Stimulated activated CD4-positive, alpha-beta T cell treated with anti-CD3 and anti-CD28 coated beads, Interleukin-15, amount 100 ng/mL, for 1 hour (primary cell): Measurements from ENCODE around the gene CSF3R.
"Not testable (repeated sequence)": the region's sequence is repeated elsewhere in the genome, so short reads cannot be mapped to it uniquely, and the experiment has no call there.

Source experiments
- DNase-seq, 2 donors: peaks; one replicate each; pipeline ENCODE4 v3.0.0-alpha.2; 2020; ENCODE audit warnings: low read depth in 1 of 2, low spot score in 1 of 2

The CSF3R gene

DNA sequence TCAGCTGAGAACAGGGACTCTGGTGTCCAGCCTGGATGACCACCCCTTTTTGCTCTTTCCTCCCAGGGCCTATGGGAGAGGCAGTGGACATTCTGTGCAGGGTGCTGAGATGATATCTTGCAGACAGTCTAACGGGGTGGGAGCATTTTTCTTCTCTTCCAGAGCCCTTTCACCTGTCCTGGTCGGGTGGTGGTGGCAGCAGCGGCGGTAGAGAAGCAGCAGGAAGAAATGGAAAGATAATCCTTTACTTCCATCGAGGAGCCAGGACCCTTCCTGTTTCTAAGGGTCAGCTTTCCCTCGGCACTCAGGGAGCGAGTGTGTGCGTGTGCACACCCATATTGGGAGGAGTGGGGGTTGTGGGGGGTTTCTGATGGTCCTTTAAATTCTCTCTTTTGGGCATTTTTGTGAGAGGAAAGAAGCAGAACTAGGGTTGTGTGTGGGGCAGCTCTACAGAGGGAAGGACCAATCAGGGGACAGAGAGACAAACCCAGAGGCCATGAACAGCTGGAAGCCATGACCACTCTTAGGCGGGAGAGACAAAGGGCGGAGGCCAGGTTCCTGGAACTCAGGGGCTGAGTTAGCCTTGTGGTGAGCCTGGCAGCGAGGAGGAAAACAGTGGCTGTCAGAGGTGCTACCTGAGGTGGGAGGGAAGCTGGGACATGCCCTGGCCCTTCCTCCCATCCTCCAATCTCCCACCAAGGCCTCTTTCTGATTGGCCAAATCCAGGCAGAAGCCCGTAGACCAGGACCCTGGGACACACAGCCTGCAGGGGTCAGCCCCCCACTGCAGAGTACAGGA lies 31.2 kb upstream of the CSF3R start:
- DNase-seq, result no peak

DNA sequence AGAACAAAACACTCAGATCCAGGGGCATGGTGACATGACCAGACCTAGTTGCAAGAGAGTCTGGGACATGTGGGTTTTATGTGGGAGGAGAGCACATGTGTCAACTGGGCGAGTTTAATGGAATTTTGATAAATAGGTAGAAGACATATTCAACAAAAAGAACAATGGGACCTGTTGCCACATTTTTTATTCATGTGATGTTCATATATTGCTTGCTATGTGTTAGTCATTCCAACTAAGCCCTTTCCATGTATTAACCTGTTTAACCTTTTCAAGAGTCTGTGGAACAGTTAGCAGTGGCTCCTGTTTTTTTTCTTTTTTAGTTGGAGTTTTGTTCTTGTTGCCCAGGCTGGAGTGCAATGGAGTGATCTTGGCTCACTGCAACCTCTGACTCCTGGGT lies 30.1 kb upstream of the CSF3R start:
- no peak for DNase-seq

DNA sequence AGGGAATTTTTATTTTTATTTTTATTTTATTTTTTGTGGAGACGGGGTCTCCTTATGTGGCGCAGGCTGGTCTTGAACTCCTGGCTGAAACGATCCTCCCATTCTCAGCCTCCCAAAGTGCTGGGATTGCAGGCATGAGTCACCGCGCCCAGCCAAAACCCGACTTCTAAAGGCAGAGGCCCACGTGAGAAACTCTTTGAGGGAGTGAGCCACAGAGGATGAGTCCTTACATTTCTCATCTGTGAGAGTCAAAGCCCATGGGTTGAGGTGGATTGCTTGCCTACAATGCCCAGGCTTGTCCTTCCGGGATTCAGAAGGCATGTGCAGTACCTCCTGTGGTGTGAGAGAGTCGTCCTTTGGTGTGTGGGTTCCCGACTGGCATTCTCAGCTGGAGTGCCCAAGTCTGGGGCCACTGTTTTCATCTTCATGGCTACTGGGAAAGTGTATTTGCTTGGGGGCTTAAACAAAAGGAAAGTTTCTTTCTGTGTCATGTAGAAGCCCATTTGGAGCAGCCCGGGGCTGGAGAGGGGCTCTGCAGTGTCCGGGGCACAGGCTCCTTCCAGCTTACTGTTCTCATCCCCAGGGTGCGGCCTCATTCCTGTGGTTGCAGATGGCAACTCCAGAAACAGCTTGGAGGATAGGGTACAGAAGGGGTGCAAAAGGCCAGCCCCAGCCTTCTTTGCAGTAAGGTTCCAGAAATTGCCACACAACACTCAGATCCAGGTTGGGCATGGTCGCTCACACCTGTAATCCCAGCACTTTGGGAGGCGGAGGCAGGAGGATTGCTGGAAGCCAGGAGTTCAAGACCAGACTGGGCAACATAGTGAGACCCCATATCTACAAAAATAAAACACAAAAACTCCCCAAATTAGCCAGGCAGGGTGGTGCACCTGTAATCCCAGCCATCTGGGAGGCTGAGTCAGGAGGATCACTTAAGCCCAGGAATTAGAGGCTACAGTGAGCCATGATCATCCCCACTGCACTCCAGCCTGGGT lies 29.4 kb upstream of the CSF3R start:
- no peak for DNase-seq

DNA sequence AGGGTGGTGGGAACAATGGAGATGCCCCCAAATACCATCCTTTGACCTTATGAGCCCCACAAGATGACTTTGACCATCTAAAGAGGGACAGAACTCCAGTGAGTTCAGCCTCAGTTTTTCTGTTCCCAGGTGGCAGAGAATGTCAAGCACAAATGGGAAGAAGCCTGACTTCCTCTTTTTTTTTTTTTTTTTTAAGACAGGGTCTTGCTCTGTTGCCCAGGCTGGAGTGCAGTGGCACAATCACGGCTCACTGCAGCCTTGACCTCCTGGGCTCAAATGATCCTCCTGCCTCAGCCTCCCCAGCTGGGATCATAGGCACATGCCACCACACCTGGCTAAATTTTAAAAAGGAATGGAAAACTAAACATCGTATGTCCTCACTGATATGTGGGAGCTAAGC lies 28.5 kb upstream of the CSF3R start:
- not testable (repeated sequence) for DNase-seq

DNA sequence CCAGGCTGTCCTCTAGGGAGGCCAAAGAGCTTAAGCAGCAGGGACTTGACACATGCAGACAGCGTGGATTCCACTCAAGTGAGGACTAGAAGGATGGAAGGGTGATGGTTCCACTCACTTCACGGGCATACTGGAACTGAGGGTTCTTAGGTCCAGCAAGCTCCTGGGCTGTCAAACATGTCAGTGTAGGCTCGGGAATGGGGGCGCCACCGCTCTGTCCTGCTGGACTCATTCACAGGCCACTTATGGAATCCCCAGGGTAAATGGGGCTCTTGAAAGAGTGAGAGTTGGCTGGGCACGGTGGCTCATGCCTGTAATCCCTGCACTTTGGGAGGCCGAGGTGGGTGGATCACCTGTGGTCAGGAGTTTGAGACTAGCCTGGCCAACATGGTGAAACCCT lies 27.7 kb upstream of the CSF3R start:
- no peak for DNase-seq

DNA sequence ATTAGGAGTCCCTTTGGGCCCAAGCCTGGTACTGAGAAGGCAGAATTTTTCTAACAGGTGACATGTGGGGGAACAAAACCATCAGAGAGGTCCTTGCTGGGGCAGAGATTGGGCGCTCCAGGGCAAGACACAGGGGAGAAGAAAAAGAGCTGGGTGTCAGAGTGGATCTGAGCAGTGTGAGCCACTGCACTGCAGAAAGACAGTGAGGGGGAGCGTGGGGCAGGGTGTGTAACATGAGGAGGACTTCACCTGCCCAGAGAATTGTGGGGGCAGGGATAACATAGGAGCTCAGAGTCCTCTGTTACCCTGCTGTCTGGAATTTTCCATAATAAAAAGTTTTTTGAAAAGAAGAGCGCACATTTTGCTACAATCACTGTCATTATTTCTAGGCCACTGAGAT lies 25.5 kb upstream of the CSF3R start:
- no peak for DNase-seq

DNA sequence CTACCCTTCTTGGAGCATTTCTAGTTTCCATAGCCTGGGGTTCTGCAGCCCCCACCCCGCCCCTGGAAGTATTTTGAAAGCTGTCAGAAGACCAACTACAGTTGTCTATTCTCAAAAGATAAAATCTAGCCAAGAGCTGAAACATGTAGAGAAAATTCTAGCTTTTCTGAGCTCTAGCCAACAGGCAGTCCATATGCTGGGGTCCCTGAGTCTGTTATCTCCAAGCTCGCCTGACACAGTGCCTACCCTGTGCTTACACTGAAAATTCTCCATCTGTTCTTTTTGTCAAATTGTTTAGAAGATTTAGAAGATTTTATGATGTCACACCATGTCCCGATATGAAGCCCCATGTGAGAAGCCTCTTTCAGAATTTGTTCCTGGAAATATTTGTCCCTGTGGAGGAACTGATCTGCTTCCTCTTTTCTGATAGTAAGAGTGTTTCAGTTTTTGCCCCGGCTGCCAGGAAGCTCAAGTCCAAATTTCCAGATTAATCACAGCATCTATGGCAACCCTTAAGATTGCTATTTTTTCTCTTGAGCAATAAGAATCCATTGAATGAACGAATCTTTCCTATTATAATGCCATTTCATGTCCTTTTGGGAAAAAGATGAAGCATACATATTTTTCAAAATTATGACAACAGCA lies 23.7 kb upstream of the CSF3R start:
- DNase-seq, result no peak

DNA sequence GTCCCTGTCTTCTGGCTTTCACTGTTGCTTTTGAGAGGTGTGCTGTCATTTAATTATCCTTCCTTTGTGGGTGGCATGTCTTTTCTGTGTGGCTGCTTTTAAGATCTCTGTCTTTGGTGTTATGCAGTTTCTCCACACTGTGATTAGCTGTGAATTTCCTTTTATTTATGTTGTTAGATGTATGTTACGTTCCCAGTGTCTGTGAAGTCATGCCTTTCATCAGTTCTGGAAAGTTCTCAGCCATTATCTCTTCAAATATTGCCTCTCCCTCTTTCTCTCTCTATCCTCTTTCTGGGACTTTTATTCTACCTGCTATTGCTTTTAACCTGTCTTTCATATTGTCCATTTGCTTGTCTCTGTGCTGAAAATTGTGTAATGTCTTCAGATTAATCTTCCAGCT lies 21.0 kb upstream of the CSF3R start:
- no peak for DNase-seq

DNA sequence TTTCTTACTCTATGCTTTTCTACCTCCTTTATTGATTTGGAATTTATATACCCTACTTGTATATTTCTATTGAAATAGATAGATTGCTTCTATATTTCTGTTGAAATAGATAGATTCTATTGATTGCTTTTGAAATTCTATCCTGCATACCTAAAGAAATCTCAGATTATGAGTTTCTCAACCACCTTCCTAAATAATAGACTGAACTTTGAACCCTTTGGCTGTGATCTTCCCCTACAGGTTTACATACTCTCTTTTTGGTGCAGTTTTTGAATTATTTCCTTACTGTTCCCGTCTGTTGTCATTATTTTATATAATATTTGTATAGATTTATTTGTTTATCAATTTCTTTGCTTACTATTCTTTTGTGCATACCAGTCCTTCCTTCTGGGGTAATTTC lies 20.4 kb upstream of the CSF3R start:
- DNase-seq, result no peak

DNA sequence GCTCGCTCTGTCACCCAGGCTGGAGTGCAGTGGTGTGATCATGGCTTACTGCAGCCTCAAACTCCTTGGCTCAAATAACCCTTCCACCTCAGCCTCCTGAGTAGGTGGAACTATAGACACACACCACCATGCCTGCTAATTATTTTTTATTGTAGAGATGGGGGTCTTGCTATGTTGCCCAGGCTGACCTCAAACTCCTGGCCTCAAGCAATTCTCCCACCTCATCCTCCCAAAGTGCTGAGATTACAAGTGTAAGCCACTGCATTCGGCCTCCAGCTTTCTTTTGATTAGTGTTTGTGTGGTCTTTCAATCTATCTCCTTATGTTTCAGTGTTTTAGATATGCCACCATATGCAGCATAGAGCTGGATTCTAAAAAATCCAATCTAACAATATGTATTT lies 19.9 kb upstream of the CSF3R start:
- DNase-seq, result no peak

DNA sequence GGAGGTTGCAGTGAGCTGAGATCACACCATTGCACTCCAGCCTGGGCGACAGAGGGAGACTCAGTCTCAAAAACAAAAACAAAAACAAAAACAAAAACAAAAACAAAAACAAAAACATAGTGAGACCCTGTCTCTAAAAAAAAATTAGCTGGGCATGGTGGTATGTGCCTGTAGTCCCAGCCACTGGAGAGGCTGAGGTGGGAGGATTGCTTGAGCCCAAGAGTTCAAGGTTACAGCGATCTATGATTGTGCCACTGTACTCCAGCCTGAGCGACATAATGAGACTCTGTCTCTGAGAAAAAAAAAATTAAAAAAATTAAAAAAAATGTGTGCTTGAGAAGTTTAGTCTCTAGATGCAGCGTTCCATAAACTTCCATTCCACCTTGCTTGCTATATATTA lies 19.2 kb upstream of the CSF3R start:
- DNase-seq, result not testable (repeated sequence)

DNA sequence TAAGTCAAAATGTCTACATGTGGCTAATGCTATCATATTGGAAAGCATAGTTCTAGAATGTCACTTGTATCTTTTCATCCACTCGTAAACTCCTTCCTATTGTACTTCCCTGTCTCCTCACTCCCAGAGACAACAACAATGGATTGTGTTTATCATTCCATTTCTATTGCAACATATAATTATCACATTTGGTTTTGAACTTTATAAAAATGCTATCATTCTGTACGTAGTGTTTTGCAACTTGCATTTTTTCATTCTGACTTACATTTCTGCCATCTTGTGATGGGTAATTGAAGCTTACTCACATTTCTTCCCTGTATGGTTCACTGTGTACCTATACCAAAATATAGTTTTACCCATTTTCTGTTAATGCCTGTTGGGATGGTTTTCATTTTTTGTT lies 14.5 kb upstream of the CSF3R start:
- DNase-seq, result no peak

DNA sequence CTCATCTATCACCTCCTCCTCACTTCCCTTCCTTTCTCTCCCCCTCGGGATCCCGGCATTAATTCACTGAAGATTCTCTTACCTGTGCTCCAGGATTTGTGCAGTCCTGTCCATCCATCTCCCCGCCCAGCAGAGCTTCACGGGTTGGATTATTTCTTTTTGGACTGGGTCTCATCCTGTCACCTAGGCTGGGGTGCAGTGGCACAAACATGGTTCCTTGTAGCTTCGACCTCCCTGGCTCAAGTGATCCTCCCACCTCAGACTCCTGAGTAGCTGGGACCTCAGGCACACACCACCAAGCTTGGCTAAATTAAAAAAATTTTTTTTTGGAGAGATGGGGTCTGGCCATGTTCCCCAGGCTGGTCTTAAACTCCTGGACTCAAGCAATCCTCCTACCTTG lies 12.3 kb upstream of the CSF3R start:
- no peak for DNase-seq

DNA sequence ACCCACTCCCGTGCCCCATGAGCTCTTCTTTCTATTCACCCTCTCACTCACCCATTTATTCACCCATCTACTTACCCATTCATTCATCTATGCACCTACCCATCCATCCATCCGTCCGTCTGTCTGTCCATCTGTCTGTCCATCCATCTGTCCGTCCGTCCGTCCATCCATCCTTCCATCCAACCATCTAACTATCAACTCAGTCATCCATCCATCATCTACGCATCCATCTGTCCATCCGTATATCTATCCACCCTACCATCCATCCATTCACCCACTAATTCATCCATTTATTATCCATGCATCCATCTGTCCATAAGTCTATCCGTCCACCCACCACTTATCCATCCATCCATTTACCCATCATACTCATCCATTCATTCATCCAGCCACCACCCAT lies 10.8 kb upstream of the CSF3R start:
- DNase-seq, result no peak

DNA sequence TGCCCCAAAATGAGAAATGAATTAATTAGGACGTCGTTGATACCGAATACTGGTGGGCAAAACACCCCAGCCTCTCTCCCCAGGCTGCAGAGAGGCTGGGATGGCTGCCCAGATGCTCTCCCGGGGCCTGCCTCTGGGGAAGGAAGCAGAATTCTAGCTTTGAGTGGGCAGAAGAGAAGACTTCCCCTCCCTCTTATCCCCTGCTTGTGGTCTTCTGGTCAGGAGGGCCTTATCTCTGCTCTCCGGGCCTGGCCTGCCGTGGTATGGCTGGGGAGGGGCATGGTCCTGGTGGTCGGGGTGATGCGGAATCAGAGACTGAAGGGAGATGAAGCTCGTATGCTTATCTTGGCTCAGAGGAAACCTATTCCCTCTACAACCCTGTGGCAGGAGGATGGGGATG lies 9.8 kb upstream of the CSF3R start:
- no peak for DNase-seq

DNA sequence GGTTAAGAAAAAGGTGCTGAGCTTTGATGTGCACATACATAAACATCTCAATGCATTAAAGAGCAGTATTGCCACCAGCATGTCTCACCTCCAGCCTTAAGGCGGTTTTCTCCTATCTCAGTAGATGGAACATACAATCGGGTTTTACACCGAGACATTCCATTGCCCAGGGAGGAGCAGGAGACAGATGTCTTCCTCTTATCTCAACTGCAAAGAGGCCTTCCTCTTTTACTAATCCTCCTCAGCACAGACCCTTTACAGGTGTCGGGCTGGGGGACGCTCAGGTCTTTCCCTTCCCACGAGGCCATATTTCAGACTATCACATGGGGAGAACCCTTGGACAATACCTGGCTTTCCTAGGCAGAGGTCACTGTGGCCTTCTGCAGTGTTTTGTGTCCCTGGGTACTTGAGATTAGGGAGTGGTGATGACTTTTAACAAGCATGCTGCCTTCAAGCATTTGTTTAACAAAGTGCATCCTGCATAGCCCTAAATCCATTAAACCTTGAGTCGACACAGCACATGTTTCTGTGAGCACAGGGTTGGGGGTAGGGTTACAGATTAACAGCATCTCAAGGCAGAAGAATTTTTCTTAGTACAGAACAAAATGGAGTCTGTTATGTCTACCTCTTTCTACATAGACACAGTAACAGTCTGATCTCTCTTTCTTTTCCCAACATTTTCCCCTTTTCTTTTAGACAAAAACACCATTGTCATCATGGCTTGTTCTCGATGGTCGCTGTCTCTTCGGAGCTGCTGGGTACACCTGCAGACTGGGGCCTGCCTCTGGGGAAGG lies 6.7 kb upstream of the CSF3R start:
- not testable (repeated sequence) for DNase-seq

DNA sequence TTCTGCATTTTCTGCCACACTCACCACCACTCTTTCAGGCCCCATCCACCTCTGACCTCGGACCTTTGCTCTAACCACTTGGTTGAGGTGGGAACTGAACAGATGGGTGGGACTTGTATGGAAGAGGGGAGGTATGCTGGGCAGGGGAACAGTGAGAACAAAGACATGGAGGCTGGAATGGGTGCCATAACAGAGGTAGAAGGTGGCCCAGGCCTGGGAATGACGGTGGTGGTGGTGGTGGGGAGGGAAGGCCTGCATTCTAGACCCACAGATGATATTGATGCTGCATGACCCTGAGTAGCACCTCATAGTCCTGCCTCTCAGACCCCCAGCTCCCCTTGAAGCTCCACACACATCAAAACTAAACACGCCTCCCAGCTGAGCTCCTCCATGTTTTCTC lies 5.2 kb upstream of the CSF3R start:
- DNase-seq, result no peak

DNA sequence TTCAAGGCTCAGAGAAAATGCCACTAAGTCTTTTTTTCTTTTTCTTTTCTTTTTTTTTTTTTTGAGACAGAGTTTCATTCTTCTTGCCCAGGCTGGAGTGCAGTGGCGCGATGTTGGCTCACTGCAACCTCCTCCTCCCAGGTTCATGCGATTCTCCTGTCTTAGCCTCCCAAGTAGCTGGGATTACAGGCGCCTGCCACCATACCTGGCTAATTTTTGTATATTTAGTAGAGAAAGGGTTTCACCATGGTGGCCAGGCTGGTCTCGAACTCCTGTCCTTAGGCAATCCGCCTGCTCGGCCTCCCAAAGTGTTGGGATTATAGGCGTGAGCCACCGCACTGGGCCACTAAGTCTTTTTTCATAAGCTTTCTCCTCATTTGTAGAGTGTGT lies 4.6 kb upstream of the CSF3R start:
- DNase-seq, result not testable (repeated sequence)

DNA sequence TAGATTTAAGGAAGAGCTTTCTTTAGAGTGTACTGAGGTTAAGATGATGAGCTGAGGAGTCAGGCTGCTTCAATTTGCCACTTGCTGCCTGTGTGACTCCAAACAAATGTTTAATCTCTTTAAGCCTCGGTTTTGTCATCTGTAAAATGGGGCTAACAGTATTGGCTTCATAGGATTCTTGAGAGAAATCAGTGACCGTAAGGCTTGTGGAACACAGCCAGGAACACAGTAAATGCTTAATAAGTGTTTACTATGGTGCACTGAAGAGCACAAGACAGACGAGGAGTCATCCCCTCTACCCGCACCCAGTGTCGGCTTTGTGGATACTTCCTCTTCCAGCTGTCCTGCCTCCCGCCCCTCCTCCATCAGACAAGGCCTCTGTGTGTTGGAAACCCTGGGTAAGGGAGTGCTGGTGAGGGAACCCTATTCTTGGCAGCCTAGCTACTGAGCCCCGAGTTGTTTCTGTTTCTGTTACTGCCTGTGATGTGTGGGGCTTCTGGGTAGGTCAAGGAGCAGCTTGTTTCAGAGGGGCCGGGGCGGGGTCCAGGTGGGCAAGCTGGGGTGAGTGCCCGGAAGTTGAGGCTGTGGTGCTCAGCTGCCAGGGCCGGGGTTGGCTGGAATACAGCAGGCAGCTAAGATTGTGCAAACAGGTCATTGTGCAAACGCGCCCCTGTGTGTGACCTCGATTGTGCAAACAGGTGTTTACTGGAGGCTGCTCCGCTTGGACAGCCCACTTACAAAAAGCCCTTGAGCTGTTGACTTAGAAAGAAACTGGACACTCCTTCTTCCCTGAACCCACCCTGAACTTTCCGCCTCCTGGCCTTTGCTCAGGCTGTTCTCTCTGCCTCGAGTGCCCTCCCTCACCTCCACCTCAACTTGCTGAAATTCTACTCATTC lies 4.0 kb upstream of the CSF3R start:
- DNase-seq, result no peak

DNA sequence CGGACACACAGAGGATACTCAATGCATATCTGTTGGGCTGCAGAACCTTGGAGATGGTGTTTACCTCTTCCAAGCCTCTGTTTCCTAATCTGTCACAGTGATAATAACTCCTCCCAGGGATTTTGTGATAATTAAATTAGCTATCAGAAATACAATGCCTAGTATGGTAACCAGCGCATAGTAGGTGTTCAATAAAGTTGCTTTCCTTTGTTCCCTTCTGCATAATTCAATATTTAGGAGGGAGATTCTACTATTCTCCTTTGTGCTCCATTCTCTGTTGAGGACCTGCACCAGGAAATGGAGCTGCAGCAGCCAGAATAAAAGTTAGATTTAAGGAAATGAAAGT lies 3.4 kb upstream of the CSF3R start:
- DNase-seq, result no peak
